ENCODE data around the gene LENEP.

The LENEP gene

DNA sequence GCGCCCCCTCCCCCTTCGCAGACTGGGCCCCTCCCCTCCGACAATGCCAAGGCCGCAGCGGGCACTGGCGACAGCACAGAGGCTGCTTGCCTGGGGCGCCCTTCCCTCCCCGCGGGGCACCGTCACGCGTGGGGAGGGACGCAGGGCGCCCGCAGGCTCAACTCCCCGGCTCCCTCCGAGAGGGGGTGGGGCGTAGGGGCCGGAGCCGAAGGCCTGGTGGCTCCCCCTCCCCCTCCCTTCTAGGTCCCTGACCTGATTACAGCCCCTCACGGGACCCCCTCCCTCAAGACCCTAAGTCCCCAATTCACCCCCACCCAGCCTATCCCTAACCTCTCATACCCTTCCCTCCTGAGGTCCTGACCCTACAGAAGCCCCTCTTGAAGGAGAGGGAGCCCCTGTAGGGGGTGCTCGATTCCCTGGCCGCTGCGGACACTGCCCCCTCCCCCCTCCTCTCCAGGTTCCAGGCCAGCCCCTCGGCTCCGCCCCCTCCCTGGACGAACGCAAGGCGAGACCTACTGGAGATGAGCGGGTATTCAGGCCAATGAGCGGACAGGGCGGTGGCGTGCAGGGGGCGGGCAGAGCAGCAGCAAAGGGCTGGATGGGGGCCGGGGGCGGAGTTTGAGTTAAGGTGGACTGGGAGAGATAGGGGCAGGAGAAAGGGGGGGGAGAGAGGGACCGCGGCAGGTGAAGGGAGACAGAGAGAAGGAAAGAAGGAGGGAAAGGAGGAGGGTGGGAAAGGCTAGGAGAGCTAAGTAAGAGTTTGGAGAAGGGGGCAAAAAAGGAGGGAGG, 8.5 kb downstream of the LENEP start:
- H2AK5ac ChIP-seq (ENCODE audit: low read depth, low read length) = peak overlapping the region; percentile 72
- H2BK5ac ChIP-seq (ENCODE audit: low read length) = peak overlapping the region; percentile 88
- H2AFZ ChIP-seq (ENCODE audit: low read length) = peak overlapping the region; percentile 97
- peak overlapping the region; percentile 89 for H3K27ac ChIP-seq (replicated peaks; ENCODE audit: low read length)
- H3K14ac ChIP-seq (ENCODE audit: low read length) = no peak overlapping the region
- H3K4ac ChIP-seq (ENCODE audit: low read length) = no peak overlapping the region
- H3K4me1 ChIP-seq (ENCODE audit: control insufficient read depth in 2 of 2, insufficient read depth in 1 of 2, low read depth in 1 of 2, low read length in 2 of 2) = peaks cover 17 to 19% of the 10 kb centered on the region in 2 donors
- H3K27me3 ChIP-seq (ENCODE audit: control insufficient read depth in 3 of 3, insufficient read depth in 3 of 3, low read depth in 1 of 3, low read length in 3 of 3) = peaks cover 0 to 2% (median 0%) of the 10 kb centered on the region in 3 experiments
- H3K9me3 ChIP-seq (replicated peaks in 1 of 2; ENCODE audit: control insufficient read depth in 2 of 2, insufficient read depth in 1 of 2, low read depth in 1 of 2, low read length in 2 of 2) = no peaks in the 10 kb centered on the region
- peak overlapping the region; percentile 79 for H3K9ac ChIP-seq (ENCODE audit: low read depth, low read length, poor library complexity)
- peak overlapping the region; percentile 82 to 90 for H3K4me3 ChIP-seq (ENCODE audit: low read length in 2 of 2)
- peak overlapping the region; percentile 85 for H3K4me2 ChIP-seq (ENCODE audit: insufficient read depth, low read length, poor library complexity, severe bottlenecking)
- H3K23ac ChIP-seq (ENCODE audit: low read depth, low read length, poor library complexity) = peak overlapping the region; percentile 18
- no peak overlapping the region for H2BK12ac ChIP-seq (ENCODE audit: low read length)
- no peaks in the 10 kb centered on the region for H3K36me3 ChIP-seq (replicated peaks in 1 of 2; ENCODE audit: control insufficient read depth in 2 of 2, insufficient read depth in 2 of 2, low read length in 2 of 2)
- no peak overlapping the region for H4K8ac ChIP-seq (ENCODE audit: low read depth, low read length)
- H2BK120ac ChIP-seq (ENCODE audit: low read depth, low read length) = peak overlapping the region; percentile 22
- H4K91ac ChIP-seq (ENCODE audit: low read depth, low read length, poor library complexity) = no peak overlapping the region
- WGBS, 2 donors (ENCODE audit: extremely low coverage in 2 of 2, insufficient read length in 2 of 2, insufficient replicate concordance in 1 of 2) = no CpG with 5 or more reads among the region's 38 CpGs
- peaks cover 9% of the 10 kb centered on the region for H3K79me1 ChIP-seq (ENCODE audit: low read depth, low read length)
- H3K18ac ChIP-seq (ENCODE audit: low read length) = peak overlapping the region; percentile 92
- peak; percentile 98 for DNase-seq (ENCODE audit: low spot score)
- H2BK15ac ChIP-seq (ENCODE audit: low read length) = no peak overlapping the region

DNA sequence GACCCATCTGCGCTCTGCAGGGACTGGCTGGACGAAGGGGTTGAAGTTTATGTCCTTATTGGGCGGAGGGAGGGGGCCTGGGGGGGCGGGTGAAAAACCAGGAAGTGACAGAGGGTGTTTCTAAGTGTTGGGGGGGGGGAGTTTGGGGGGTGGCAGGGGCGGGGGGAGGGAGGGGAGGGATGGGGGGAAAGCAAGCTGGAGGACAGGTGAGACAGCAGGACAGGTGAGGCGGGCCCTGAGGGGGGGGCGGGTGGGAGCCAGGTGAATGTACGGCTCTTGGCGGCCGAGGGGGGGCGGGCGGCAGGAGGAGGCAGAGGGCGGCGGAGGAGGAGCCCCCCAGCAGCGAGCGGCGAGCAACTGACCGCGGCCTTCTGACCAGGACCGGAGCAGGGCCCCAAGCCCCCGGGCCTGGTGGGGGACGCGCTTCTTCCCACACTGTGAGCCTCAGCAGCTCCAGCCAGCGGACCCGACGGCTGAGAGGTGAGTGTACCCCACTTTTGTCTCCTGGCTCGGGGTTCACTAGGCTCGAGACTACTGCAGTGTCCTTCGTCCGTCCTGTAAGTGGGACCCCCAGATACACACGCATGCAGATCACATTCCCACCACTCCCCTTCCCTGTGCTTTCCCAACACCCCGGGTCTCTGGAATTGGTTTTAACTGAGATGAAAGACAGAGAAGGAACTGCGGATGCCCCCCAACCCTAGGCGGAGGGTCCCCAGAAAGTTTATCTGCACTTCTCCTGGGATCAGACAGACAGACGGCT, 9.3 kb downstream of the LENEP start, which contains the start of gene ZBTB7B:
ZBTB7B (plus strand) TSS at position 339 of the 763 bp plus-strand sequence. CDS start 11,859 bp downstream, outside the sequence.
- WGBS, 2 donors (ENCODE audit: extremely low coverage in 2 of 2, insufficient read length in 2 of 2, insufficient replicate concordance in 1 of 2) = no CpG with 5 or more reads among the region's 35 CpGs
- Histone ChIP-seq H3K36me3 (replicated peaks in 1 of 2; ENCODE audit: control insufficient read depth in 2 of 2, insufficient read depth in 2 of 2, low read length in 2 of 2) (no peaks in the 10 kb centered on the region), H3K27ac (replicated peaks; ENCODE audit: low read length) (peak within 1 kb of the TSS; percentile 89), H3K18ac (ENCODE audit: low read length) (peak within 1 kb of the TSS; percentile 97), H3K9me3 (replicated peaks in 1 of 2; ENCODE audit: control insufficient read depth in 2 of 2, insufficient read depth in 1 of 2, low read depth in 1 of 2, low read length in 2 of 2) (no peaks in the 10 kb centered on the region), H4K8ac (ENCODE audit: low read depth, low read length) (no peak within 1 kb of the TSS), H3K79me1 (ENCODE audit: low read depth, low read length) (peaks cover 12% of the 10 kb centered on the region), H3K9ac (ENCODE audit: low read depth, low read length, poor library complexity) (peak within 1 kb of the TSS; percentile 85), H2BK120ac (ENCODE audit: low read depth, low read length) (peak within 1 kb of the TSS; percentile 94), H3K14ac (ENCODE audit: low read length) (peak within 1 kb of the TSS; percentile 94), H2BK5ac (ENCODE audit: low read length) (peak within 1 kb of the TSS; percentile 97), H3K27me3 (ENCODE audit: control insufficient read depth in 3 of 3, insufficient read depth in 3 of 3, low read depth in 1 of 3, low read length in 3 of 3) (peaks cover 0 to 2% (median 0%) of the 10 kb centered on the region in 3 experiments), H2AFZ (ENCODE audit: low read length) (peak within 1 kb of the TSS; percentile 97), H3K23ac (ENCODE audit: low read depth, low read length, poor library complexity) (peak within 1 kb of the TSS; percentile 80), H2AK5ac (ENCODE audit: low read depth, low read length) (peak within 1 kb of the TSS; percentile 72), H3K4me2 (ENCODE audit: insufficient read depth, low read length, poor library complexity, severe bottlenecking) (peak within 1 kb of the TSS; percentile 99), H3K4ac (ENCODE audit: low read length) (peak within 1 kb of the TSS; percentile 95), H2BK15ac (ENCODE audit: low read length) (peak within 1 kb of the TSS; percentile 69), H3K4me3 (ENCODE audit: low read length in 2 of 2) (peak within 1 kb of the TSS; percentile 89 to 90), H3K4me1 (ENCODE audit: control insufficient read depth in 2 of 2, insufficient read depth in 1 of 2, low read depth in 1 of 2, low read length in 2 of 2) (peaks cover 17 to 19% of the 10 kb centered on the region in 2 donors), H4K91ac (ENCODE audit: low read depth, low read length, poor library complexity) (peak within 1 kb of the TSS; percentile 85), H2BK12ac (ENCODE audit: low read length) (peak within 1 kb of the TSS; percentile 94)
- DNase-seq (ENCODE audit: low spot score) = no peak

GRCh38 chr1:155003227-155003765, 9.9 kb downstream of the LENEP start:
- Histone ChIP-seq H3K4me1 (ENCODE audit: control insufficient read depth in 2 of 2, insufficient read depth in 1 of 2, low read depth in 1 of 2, low read length in 2 of 2) (peaks cover 18 to 20% of the 10 kb centered on the region in 2 donors), H2BK120ac (ENCODE audit: low read depth, low read length) (peak overlapping the region; percentile 94), H3K4me3 (ENCODE audit: low read length in 2 of 2) (peak overlapping the region; percentile 89 to 90), H3K23ac (ENCODE audit: low read depth, low read length, poor library complexity) (peak overlapping the region; percentile 80), H2BK15ac (ENCODE audit: low read length) (peak overlapping the region; percentile 69), H3K27ac (replicated peaks; ENCODE audit: low read length) (peak overlapping the region; percentile 40), H3K18ac (ENCODE audit: low read length) (peak overlapping the region; percentile 97), H4K91ac (ENCODE audit: low read depth, low read length, poor library complexity) (peak overlapping the region; percentile 85), H3K4ac (ENCODE audit: low read length) (peak overlapping the region; percentile 95), H3K14ac (ENCODE audit: low read length) (peak overlapping the region; percentile 94), H4K8ac (ENCODE audit: low read depth, low read length) (no peak overlapping the region), H3K4me2 (ENCODE audit: insufficient read depth, low read length, poor library complexity, severe bottlenecking) (peak overlapping the region; percentile 99), H3K36me3 (replicated peaks in 1 of 2; ENCODE audit: control insufficient read depth in 2 of 2, insufficient read depth in 2 of 2, low read length in 2 of 2) (no peaks in the 10 kb centered on the region), H2AFZ (ENCODE audit: low read length) (peak overlapping the region; percentile 84), H3K9me3 (replicated peaks in 1 of 2; ENCODE audit: control insufficient read depth in 2 of 2, insufficient read depth in 1 of 2, low read depth in 1 of 2, low read length in 2 of 2) (no peaks in the 10 kb centered on the region), H2BK12ac (ENCODE audit: low read length) (no peak overlapping the region), H3K9ac (ENCODE audit: low read depth, low read length, poor library complexity) (peak overlapping the region; percentile 85), H3K79me1 (ENCODE audit: low read depth, low read length) (peaks cover 12% of the 10 kb centered on the region), H3K27me3 (ENCODE audit: control insufficient read depth in 3 of 3, insufficient read depth in 3 of 3, low read depth in 1 of 3, low read length in 3 of 3) (no peaks in the 10 kb centered on the region), H2AK5ac (ENCODE audit: low read depth, low read length) (peak overlapping the region; percentile 72), H2BK5ac (ENCODE audit: low read length) (peak overlapping the region; percentile 97)
- WGBS, 2 donors (ENCODE audit: extremely low coverage in 2 of 2, insufficient read length in 2 of 2, insufficient replicate concordance in 1 of 2) = no CpG with 5 or more reads among the region's 37 CpGs
- no peak for DNase-seq (ENCODE audit: low spot score)
